Glutamatergic neuron (in vitro differentiated cells): Measurements from ENCODE around the gene MAST4. TPM values are rescaled to one million over a fixed set of nuclear protein-coding genes. Genes with fewer than 3 reads are reported as not detected.

Source experiments
- DNase-seq: peaks from one replicate; pipeline ENCODE4 v3.0.0; 2022
- H3K27ac Mint-ChIP-seq: one replicate; pipeline ENCODE4 v1.8.0; 2020; ENCODE audit warnings: mild to moderate bottlenecking, mixed read lengths, inconsistent platforms; ENCODE audit not compliant: unreplicated experiment
- H3K27me3 Mint-ChIP-seq: one replicate; pipeline ENCODE4 v1.8.0; 2020; ENCODE audit warnings: mild to moderate bottlenecking, moderate library complexity, mixed read lengths, inconsistent platforms; ENCODE audit not compliant: unreplicated experiment
- H3K36me3 Mint-ChIP-seq: one replicate; pipeline ENCODE4 v1.8.0; 2020; ENCODE audit warnings: mild to moderate bottlenecking, mixed read lengths, inconsistent platforms; ENCODE audit not compliant: unreplicated experiment
- H3K4me1 Mint-ChIP-seq: one replicate; pipeline ENCODE4 v1.8.0; 2020; ENCODE audit warnings: mild to moderate bottlenecking, low read depth, mixed read lengths, inconsistent platforms; ENCODE audit not compliant: unreplicated experiment
- H3K4me3 Mint-ChIP-seq: one replicate; pipeline ENCODE4 v1.8.0; 2020; ENCODE audit warnings: mild to moderate bottlenecking, mixed read lengths, inconsistent platforms; ENCODE audit not compliant: unreplicated experiment
- H3K9me3 Mint-ChIP-seq: one replicate; pipeline ENCODE4 v1.8.0; 2020; ENCODE audit warnings: mild to moderate bottlenecking, moderate library complexity, mixed read lengths, inconsistent platforms; ENCODE audit not compliant: unreplicated experiment
- CTCF ChIP-seq: fragments of 200-600 bp; sonication (generic); IDR thresholded peaks from one replicate; pipeline ENCODE4 v1.5.0; 2021; ENCODE audit not compliant: partially characterized antibody, unreplicated experiment
- total RNA-seq: library from RNA; stranded (reverse); fragmentation: NEBNext Ultra II Directional; extraction: Animal tissue kit (Norgen Biotek cat#: 25700); gene quantifications from one replicate; pipeline ENCODE4 v1.2.1, GENCODE V29; 2021; ENCODE audit not compliant: unreplicated experiment

MAST4 gene
- total RNA-seq, 1 donor from 2014 or later: 11.5 TPM

DNA sequence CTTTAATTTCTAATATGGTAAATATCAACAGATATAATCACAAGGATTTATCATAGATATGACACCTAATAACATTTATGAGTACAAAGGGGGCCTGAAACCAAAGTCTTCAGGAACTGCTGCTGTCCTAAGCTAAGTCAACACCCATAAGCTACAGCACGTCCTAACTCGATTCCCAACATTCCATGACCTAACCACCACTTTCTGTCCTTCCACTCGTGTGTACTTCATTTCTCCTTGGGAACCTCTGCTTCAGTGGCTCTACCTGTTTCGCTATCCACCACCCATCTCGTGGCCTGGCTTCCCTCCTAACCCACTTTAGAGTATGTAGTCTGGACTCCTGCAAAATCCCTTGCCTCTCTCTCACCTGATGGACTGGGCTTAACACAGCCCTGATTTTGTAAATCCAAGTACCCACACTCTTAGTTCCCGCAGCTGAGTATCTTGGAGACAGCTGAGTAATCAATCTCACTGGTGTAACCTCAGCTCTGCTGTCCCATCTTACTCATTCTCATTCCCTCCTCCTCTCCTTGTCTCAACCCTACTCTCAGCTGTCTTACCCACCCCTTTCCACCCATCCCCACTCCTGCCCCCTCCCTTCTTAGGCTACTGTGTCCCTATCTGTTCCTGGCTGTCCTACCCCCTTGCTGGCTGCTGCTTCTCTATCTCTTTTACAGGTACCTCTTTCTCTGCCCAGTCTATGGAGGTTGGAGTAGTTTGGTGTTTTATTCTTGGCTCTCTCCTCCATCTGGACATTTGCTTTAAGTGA lies 101.8 kb downstream of the MAST4 start:
- H3K4me3 Mint-ChIP-seq: no peak overlapping the region
- H3K4me1 Mint-ChIP-seq: no peaks in the 10 kb centered on the region
- TF ChIP-seq CTCF: no peak
- H3K9me3 Mint-ChIP-seq: no peaks in the 10 kb centered on the region
- H3K27ac Mint-ChIP-seq: no peak overlapping the region
- no peaks in the 10 kb centered on the region for H3K27me3 Mint-ChIP-seq
- DNase-seq: no peak
- H3K36me3 Mint-ChIP-seq: no peaks in the 10 kb centered on the region

- no peaks in the 10 kb centered on the region for H3K36me3 Mint-ChIP-seq
- H3K27ac Mint-ChIP-seq: no peak overlapping the region
- no peak overlapping the region for H3K4me3 Mint-ChIP-seq
- no peaks in the 10 kb centered on the region for H3K9me3 Mint-ChIP-seq
- TF ChIP-seq CTCF: no peak
- DNase-seq: no peak
- no peaks in the 10 kb centered on the region for H3K4me1 Mint-ChIP-seq
- no peaks in the 10 kb centered on the region for H3K27me3 Mint-ChIP-seq
Observed at GRCh38 chr5:66701244-66701643, 105.1 kb downstream of the MAST4 start.

DNA sequence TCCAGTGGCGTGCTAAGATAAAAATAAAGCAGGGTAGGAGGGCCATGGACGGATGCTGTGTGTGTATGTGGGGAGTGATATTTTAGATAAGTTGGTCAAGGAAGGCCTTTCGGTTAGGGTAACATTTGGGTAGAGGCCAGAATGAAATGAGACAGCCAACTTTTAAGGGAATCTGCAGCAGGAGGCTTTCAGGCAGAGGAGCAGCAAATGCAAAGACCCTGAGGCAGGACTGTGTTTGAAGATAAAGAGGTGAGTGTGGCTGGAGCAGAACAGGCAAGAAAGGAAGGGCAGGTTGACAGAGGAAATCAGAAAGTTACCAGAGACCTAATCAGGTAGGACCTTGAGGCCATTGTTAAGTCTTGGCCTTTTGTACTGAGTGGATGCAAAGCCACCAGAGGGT lies 106.2 kb downstream of the MAST4 start:
- Mint-ChIP-seq H3K4me3 (no peak overlapping the region), H3K9me3 (no peaks in the 10 kb centered on the region), H3K4me1 (no peaks in the 10 kb centered on the region), H3K36me3 (no peaks in the 10 kb centered on the region), H3K27me3 (peaks cover 1% of the 10 kb centered on the region), H3K27ac (no peak overlapping the region)
- no peak for DNase-seq
- TF ChIP-seq CTCF: no peak

DNA sequence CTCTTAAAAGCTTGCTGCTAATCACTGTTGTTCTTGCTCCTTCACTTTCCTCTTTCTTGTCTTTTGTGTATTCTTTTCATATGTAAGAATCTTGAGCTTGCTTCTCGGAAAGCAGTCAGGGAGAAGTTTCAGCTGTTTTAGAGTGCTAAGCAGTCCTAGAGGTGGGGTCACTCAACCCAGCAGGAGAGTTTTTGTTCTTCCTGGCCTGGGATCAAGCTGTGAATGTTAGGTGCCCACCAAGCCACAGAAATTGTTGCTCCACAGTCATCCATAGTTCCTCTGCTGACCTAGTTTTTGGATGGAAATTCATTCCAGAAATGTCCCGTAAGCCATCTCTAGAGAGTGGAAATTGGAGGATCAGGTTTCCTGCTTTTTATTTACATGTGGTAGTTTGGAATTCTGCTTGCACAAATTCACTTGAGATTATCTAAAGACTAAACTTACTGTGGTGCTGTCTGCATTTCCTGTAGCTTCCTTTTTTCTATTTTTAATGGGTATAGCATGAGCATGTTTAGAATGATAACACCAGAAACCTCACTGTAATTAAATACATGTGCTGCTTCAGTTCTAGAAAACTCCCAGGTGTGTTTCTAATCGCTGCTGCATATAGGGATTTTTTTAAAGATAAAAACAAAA lies 108.7 kb downstream of the MAST4 start:
- Mint-ChIP-seq H3K27me3 (peaks cover 3% of the 10 kb centered on the region), H3K4me1 (no peaks in the 10 kb centered on the region), H3K4me3 (no peak overlapping the region), H3K27ac (no peak overlapping the region), H3K36me3 (no peaks in the 10 kb centered on the region), H3K9me3 (no peaks in the 10 kb centered on the region)
- TF ChIP-seq CTCF: no peak
- DNase-seq: no peak

DNA sequence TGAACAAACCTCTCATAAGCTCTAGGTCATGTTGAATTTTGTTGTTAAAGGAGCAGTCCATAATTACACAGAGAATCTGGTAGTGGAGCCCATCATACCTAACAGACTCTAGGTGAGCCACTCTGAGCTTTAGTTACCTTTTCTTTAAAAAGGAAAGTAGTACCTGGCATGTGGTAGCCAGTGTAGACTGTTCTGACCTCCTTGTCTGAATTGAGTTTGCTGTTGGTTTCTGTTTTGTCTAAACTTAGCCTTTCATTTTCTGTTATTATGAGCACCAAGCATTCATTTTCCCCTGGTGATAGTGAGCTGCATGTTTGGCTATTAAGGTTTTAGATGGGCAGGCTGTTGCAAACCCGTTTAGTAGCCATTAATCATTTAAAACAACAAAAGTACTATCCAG lies 112.2 kb downstream of the MAST4 start:
- Mint-ChIP-seq H3K4me1 (no peaks in the 10 kb centered on the region), H3K4me3 (no peak overlapping the region), H3K27me3 (peaks cover 3% of the 10 kb centered on the region), H3K9me3 (no peaks in the 10 kb centered on the region), H3K36me3 (no peaks in the 10 kb centered on the region), H3K27ac (no peak overlapping the region)
- DNase-seq: no peak
- no peak for TF ChIP-seq CTCF
